Measurements from ENCODE around the gene PTPRO.

GRCh38 chr12:15435597-15435996 lies 113.3 kb downstream of the PTPRO start:
- no peak for TF ChIP-seq CTCF (IDR thresholded peaks at IDR 0.05 in 4 of 5, conservative IDR thresholded peaks at IDR 0.05 in 1 of 5)
- TF ChIP-seq POLR2A (IDR thresholded peaks at IDR 0.05): no peak

Data from gastrocnemius medialis (tissue), 4 donors.